ENCODE results near the gene XRCC5.
A peak's percentile ranks its signal among the peaks of the same experiment; 100 is the strongest.
"Not testable (repeated sequence)": the region's sequence is repeated elsewhere in the genome, so short reads cannot be mapped to it uniquely, and the experiment has no call there.

The XRCC5 gene

DNA sequence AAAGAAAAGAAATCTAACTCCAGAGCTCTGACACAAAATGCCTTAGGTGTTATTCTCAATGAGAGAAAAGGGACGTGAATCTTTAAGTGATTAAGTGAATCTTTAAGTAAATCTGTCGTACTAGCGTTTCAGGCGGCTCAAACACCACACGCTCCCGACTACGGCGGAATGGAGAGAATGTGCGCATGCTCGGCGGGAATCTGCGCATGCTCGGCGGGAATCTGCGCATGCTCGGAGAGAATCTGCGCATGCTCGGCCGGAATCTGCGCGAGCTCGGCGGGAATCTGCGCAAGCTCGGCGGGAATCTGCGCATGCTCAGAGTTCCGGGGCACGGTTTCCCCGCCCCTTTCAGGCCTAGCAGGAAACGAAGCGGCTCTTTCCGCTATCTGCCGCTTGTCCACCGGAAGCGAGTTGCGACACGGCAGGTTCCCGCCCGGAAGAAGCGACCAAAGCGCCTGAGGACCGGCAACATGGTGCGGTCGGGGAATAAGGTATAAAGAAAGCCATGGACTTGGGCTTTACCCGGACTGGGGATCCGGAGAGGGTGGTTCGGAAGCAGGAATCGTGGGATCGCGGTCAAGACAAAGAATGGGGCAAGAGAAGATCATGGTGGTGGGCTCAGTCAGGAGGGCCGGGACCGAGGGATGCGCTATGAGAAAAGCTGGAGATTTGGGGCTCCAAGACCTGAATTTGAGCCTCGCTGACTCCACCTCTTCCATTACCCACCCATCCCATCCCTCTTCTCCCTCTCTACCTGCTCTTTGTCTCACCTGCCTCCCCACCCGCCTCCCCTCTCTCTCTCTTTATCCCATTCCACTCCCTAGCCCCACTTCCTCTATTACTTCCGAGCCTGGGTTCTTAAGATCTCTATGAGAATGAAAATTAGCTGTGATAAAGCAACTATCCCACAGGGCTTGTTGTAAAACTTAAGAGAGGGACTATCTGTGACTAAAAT is at the start of gene XRCC5:
XRCC5 (plus strand) TSS at position 382 of the 955 bp plus-strand sequence; CDS start at position 471, 89 bp downstream.
- peak; percentile 94 to 98 (median 97) for DNase-seq (ENCODE audit: low read depth in 2 of 3, low spot score in 1 of 3)

DNA sequence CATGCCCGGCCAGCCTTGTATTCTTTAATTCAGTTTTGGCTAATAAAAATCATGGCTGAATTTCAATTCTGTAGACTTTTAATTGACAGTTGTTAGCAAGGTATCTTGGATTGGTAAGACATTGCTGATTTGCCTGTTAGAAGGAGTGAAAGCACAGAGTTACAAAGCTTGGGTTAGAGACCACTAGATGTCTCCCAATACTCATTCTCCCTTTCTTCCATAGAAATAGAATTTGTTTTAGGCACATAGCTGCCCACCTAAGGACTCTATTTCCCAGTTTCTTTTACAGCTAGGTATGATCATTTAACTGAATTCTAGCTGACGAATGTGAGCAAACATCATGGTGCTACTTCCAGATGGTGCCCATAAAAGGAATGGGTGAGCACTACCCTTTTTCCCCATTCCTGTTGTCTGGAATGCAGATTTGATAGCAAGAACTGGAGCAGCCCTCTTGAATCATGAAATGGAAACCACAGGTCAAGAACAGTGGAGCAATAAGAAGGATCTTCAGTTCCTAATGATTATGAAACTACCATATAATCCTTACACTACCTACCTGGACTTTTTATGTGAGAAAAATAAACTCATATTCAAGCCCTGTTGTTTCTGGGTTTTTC is 45.0 kb upstream of the XRCC5 start:
- DNase-seq (ENCODE audit: low read depth in 2 of 3, low spot score in 1 of 3): no peak

DNA sequence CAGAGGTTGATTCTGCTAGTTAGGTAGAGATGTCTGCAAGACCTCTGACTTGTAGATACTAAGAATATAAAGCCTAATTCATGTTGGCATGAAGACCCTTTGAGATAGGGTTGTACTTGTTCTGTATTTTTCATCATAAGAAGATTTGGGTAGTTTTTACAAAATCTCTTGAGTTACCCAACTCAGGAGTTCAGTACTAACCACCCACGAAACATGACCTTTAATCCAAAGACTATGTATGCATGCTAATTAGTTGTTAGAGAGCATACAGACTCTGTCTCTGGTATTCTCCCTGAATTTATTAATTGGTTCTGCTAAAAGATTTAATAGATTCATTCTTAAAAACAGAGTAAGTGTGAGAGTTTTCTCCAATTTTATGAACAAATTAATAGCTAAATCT is 44.5 kb upstream of the XRCC5 start:
- no peak for DNase-seq (ENCODE audit: low read depth in 2 of 3, low spot score in 1 of 3)

DNA sequence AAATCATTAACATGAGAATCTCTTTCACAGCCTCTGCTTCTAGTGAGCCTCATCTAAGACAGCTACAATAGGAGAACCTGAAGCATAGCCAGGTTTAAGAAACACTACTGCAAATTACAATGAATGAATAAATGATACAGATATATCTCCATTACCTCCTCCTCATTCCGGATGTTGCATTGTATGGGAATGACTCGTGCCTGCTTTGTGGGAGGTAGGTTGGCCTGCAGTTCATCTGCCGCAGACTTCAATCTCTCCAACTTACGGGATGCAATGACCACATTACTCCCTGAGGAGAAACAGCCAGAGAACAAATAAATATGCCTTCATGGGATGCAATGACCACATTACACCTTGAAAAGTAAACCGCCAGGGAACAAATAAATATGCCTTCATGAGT is 42.9 kb upstream of the XRCC5 start:
- no peak for DNase-seq (ENCODE audit: low read depth in 2 of 3, low spot score in 1 of 3)

DNA sequence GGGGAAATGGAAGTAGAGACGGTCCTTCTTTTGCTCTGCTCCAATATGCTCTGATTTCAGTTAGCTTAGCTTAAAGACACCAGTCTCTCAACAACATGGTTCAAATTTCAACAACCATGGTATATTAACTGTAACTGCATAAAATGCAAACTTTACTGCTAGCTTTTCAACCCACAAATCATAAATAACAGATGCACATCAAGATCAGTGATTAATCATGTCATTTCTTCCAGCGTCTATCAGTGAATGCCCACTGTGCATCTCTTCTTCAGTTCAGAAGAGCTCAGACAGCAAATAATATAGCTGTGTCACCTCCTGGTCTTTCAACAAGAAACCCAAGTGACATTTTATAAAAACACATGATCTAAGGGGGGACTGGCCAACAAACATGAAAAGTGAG is 40.1 kb upstream of the XRCC5 start:
- no peak for DNase-seq (ENCODE audit: low read depth in 2 of 3, low spot score in 1 of 3)

DNA sequence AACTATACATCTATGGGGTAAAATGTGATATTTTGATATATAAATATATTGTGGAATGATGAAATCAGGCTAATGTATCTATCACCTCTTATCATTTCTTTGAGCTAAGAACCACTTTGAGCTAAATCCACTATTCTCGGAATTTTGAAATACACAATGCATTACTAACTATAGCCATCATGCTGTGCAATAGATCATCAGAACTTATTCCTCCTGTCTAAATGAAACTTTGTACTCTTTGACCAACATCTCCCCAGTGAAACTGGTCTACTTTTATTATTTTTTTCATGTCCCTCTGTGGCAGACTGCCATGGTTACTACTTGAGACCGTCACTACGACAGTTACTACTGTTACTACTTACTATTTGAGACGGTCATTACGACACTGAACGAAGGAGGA is 39.0 kb upstream of the XRCC5 start:
- no peak for DNase-seq (ENCODE audit: low read depth in 2 of 3, low spot score in 1 of 3)

DNA sequence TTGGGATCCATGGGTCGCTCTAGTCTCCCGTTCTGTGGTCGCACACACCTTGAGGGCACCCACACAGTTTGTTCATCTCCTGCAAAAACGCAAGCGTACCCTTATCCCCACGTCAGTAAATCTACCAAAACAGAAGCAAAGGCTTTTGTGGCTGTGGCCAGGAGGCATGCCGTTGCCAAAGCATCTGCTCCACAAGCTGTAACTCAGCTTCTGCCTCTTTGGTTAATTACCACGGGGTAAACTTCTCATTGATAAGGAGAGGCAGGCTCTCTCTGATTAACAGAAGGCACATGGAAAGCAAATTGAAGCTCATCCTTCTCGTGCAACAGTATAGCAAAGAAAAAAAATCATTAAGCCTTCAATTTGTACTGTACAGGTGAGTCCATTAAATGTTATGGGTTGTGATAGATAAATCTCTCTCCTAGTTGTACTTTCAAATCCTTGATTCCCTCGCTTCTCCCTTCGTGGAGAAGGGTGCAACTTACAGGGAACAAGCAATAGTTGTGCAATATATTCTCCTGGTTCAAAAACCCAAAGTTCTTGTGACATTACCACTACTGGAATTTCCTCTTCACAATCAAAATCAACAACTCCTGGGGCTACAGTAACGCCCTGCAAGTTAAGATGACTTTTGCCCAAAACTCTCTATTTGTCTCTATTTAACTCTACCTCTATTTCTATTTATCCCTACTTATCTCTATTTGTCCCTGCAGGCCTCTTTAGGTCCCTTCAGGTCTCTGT is 37.9 kb upstream of the XRCC5 start:
- no peak for DNase-seq (ENCODE audit: low read depth in 2 of 3, low spot score in 1 of 3)

DNA sequence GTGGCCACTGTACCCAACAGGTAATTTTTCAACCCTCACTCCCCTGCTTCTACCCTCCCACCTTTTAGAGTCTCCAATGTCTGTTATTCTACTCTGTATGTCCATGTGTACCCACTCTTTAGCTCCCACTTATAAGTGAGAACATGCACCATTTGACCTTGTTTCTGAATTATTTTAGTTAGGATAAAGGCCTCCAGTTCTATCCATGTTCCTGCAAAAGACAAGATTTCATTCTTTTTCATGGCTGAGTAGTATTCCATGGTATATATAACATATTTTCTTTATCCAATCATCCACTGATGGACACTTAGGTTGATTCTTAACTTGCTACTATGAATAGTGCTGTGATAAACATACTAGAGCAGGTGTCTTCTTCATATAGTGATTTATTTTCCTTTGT is 36.7 kb upstream of the XRCC5 start:
- no peak for DNase-seq (ENCODE audit: low read depth in 2 of 3, low spot score in 1 of 3)

DNA sequence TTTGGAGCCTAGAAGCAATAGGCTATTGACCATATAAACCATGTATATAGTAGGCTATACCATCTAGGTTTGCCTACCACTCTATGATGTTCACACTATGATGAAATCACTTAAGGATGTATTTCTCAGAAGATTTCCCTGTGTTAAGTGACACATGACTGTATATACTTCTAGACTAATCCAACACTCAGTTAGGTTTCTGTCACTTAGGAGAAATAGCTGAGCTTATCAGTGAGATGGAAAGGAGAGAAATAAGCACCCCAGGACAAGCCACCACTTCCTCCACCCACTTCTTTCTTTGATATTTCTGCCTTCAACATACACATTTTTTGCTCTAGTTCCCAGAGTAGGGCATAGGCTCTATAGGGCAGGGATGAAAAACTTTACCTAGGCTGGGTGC is 35.4 kb upstream of the XRCC5 start:
- no peak for DNase-seq (ENCODE audit: low read depth in 2 of 3, low spot score in 1 of 3)

DNA sequence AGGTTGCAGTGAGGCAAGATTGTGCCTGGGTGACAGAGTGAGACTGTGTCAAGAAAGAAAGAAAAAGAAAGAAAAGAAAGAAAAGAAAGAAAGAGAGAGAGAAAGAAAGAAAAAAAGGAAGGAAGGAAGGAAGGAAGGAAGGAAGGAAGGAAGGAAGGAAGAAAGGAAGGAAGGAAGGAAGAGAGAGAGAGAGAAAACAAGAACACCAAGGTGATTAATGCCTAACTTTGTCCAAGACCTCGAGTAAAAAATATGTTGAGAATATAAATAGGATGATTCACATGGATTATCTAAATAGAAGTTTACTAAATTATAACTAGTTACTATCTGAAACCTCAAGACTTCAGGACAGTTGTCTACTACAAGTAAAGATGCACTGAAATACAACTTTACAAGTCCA is 34.8 kb upstream of the XRCC5 start:
- DNase-seq (ENCODE audit: low read depth in 2 of 3, low spot score in 1 of 3): no peak

DNA sequence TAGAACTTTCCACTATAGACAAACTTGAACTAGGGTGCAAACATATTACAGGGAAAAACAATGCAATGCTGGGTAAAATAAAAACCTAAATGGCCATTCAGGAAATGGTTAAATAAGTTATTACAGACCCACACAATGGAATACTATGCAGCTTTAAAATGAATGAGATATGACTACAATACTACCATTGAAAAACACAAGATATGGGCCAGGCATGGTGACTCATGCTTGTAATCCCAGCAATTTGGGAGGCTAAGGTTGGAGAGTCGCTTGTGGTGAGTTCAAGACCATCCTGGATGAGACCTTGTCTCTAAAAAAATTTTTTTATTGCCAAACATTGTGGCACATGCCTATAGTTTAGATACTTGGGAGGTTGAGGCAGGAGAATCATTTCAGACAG is 34.4 kb upstream of the XRCC5 start:
- no peak for DNase-seq (ENCODE audit: low read depth in 2 of 3, low spot score in 1 of 3)

DNA sequence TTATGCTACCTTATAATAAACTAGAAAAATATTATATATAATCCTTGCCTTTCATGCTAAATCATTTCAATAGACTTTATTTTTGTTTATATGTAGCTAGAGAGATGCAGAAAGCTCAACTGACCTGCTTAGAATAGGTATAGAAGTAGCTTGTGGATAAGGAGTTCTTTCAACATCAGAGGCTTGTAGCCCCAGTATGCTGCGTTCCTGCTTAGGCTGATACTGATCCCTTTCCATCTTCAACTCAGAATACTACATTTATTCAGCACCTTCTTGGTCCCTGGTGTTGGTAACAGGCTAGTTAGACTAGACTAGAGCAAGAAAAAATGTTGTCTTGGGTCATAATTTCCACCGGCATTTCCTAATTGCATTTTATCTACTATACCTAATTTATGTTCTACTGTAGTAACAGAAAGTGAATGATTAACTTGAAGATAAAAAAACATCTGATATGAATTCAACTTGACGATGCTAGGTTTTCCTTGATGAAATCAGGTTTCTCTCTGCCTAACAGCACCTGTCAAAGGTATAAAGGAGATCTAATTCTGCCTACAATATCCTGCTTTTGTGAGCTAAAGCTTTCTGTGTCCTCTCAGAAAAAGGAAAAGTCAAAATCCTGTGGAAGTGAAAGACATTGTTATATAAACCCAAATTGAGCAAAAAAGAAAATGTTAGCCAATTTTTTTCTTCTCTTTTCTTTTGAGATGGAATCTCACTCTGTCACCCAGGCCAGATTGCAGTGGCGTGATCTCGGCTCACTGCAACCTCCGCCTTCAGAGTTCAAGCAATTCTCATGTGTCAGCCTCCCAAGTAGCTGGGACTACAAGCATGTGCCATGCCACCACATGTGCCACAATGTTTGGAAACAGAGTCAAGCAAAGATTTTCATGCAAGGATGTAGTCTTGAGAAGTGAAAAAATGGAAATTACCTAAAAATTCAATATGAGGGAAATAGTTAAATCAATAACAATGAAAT is 33.4 kb upstream of the XRCC5 start:
- no peak for DNase-seq (ENCODE audit: low read depth in 2 of 3, low spot score in 1 of 3)

DNA sequence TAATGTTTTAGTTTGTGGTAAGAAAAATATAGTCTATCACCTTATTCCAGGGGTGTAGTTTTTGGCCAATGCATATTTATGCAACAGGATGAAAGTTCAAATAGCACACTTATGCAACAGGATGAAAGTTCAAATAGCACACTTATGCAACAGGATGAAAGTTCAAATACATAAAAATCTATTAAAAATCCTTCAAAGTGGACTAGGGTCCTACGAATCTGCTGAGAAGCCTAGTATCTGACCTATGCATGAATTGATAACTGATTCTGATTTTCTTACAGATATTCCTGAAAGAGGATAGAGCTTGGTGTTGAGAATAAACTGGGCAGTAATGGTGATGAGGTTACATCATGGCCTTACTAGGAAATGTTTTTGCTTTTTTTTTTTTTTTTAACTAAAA is 30.4 kb upstream of the XRCC5 start:
- DNase-seq (ENCODE audit: low read depth in 2 of 3, low spot score in 1 of 3): no peak

DNA sequence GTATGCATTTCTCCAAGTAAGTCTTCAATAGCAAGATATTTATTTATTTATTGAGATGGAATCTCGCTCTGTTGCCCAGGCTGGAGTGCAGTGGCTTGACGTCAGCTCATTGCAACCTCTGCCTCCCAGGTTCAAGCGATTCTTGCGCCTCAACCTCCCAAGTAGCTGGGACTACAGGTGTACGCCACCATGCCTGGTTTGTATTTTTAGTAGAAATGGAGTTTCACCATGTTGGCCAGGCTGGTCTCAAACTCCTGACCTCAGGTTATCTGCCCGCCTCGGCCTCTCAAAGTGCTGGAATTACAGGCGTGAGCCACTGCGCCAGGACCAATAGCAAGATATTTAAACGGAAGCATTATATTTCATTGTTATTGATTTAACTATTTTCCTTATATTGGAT is 29.1 kb upstream of the XRCC5 start:
- not testable (repeated sequence) for DNase-seq (ENCODE audit: low read depth in 2 of 3, low spot score in 1 of 3)

DNA sequence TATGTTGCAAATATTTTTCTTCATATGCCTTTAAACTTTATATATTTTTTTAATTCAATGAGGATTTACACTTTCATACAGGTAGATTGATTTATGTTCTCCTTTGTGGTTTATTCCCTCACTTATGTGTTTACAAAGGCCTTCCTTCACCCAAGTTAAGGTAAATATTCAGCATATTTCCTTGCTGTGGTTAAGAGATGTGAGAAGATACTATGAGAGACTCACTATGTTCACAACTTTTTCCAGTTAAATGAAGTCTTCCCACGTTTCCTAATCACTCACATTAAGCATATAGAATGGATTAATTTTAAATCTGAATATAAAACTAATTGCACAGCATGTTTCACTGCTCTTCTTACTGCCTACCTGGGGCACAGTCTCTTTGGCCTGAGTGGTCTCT is 28.1 kb upstream of the XRCC5 start:
- DNase-seq (ENCODE audit: low read depth in 2 of 3, low spot score in 1 of 3): no peak

DNA sequence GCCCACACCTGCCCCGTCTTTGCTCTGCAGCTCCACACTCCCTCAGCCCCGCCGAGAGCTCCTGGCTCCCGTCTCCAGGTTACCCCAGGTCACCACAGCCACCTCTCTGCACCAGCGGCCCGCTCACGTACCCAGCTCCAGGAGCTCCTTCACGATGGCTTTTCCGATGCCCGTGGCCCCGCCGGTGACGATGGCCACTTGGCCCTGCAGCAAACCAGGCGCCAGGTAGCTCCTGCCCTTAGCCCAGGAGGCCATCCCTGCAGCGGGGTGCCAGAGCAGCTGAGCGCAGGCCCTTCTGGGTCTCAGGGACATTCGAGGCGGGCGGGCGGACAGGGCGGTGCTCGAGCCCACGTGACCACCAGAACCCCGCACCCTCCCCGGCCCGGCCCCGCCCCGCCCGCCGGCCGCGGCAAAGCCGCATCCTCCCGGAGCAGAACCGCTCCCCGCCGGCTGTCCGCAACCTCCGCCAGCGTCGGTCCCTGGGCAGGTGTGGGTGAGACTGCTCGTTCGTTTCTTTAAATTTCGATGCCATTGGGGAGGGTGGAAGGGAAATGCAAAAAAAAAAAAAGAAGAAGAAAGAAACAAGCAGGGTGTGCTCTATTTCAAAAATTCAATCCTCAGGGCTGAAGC is 27.5 kb upstream of the XRCC5 start, which contains the start of the genes PECR and TMEM169:
PECR (minus strand) TSS at position 323 of the 630 bp plus-strand sequence; CDS start at position 255, 68 bp downstream.
TMEM169 (plus strand) TSS at position 433 of the 630 bp plus-strand sequence. CDS start 14,045 bp downstream, outside the sequence.
- peak; percentile 48 to 70 (median 60) for DNase-seq (ENCODE audit: low read depth in 2 of 3, low spot score in 1 of 3)

DNA sequence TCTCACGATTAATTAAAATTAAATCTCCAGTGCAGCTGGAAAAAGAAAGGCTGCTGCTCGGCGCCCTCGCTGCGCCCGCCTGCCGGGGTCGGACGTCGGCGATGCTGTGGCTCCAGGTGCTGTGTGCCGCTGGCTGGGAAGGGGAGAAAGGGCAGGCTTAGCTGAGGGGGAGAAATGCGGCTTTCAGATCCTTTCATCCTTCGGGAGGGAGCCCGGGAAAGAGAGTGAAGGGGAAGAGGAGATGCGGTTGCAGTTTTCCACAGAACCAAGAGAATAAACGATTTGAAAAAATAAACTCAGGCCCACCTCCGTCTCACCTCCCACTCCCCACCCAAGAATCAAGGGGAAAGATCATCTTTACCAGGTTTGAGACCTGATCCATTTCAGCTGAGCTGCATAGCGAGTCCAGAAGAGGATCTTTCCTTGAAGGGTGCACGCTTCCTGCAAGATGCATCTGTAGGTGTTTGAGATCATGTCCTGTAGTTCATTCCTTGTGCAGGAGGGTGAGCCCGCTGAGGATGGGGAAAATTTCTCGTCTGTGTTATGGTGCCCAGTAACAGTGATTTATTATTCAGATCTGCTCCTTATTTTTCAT is 26.9 kb upstream of the XRCC5 start:
- DNase-seq (ENCODE audit: low read depth in 2 of 3, low spot score in 1 of 3): no peak

DNA sequence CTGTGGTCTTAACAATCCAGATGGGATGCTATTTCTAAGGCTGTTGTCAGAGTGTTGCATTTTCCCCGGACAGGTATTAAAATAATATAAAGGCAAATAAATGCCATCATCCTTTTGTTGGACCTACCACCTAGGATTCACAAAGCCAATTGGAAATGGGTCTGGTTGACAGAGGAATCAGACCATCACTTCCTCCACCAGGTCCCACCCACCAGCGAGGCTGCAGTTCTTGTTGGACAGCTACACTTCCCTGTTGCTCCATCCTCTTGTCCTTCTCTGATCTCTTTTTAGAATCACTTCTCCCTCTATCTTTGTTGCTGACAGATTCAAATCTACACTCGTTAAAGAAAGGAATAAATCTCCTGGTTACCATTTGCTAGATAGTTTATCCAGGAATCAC is 26.3 kb upstream of the XRCC5 start:
- DNase-seq (ENCODE audit: low read depth in 2 of 3, low spot score in 1 of 3): no peak

DNA sequence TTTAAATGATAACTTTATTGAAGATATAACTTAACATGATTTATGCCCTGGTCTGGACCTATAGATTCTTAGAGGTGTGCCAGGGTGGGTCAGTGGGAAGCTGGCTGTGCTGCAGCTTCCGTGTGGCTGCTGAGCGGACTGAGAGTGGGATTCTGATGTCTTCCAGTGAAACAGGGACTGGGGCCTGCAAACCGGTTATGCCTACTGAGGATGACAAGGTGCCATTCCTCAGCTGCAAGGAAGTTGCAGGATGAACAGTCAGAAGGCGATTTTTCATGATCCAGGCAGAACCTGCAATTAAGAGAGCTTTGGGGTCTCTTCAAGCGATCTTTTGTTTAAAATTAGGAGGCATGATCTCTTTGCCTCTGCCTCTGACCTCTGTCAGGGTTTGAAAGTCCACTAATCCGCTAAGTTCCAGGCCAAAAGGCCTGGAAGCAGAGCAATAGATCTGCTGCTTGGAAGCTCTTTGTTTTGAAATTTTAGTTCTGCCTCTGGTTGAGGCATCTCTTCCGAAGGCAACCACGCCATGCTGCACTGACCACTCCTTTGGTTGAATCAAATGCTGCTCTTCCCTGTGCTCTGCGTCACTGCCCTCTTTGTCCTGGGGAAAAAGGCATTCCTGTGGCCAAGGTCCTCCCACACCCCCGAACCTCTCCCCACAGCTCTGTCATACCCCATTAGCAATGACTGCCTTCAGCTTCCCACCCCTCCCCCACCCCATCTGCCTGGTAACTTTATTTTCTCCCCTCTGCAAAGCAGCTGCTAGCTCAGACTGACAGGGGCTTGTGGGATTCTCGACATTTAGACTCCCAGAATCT is 25.5 kb upstream of the XRCC5 start:
- no peak for DNase-seq (ENCODE audit: low read depth in 2 of 3, low spot score in 1 of 3)

All from stimulated activated CD4-positive, alpha-beta T cell treated with anti-CD3 and anti-CD28 coated beads, Interleukin-12 subunit alpha, Interleukin-12 subunit beta, amount 100 ng/mL, for 48 hours (primary cell).